ENCODE data around the gene SPON2.

The SPON2 gene

GRCh38 chr4:1208266-1208961 is 36.0 kb upstream of the SPON2 start:
- DNase-seq = no peak

GRCh38 chr4:1207603-1208265 is 35.4 kb upstream of the SPON2 start:
- peak; percentile 73 for DNase-seq

GRCh38 chr4:1207157-1207470 is 34.7 kb upstream of the SPON2 start:
- DNase-seq = no peak

- DNase-seq = no peak
Measured at GRCh38 chr4:1206299-1207156, 34.1 kb upstream of the SPON2 start.

GRCh38 chr4:1205586-1206298 is 33.4 kb upstream of the SPON2 start:
- no peak for DNase-seq

- DNase-seq = no peak
Measured at GRCh38 chr4:1204828-1205585, 32.6 kb upstream of the SPON2 start.

GRCh38 chr4:1204286-1204827 is 32.0 kb upstream of the SPON2 start:
- no peak for DNase-seq

GRCh38 chr4:1203026-1203616 is 30.7 kb upstream of the SPON2 start:
- DNase-seq = no peak

- DNase-seq = no peak
Measured at GRCh38 chr4:1202526-1203011, 30.2 kb upstream of the SPON2 start.

GRCh38 chr4:1201851-1202525 is 29.6 kb upstream of the SPON2 start:
- DNase-seq = no peak

GRCh38 chr4:1200425-1201035 is 28.1 kb upstream of the SPON2 start:
- no peak for DNase-seq

- no peak for DNase-seq
Measured at GRCh38 chr4:1199556-1200331, 27.4 kb upstream of the SPON2 start.

GRCh38 chr4:1198098-1198844 is 25.9 kb upstream of the SPON2 start:
- DNase-seq = no peak

GRCh38 chr4:1196421-1197183 is 24.2 kb upstream of the SPON2 start:
- no peak for DNase-seq

- no peak for DNase-seq
Measured at GRCh38 chr4:1195891-1196401, 23.6 kb upstream of the SPON2 start.

GRCh38 chr4:1195109-1195671 is 22.8 kb upstream of the SPON2 start:
- DNase-seq = no peak

All from midbrain (tissue), 1 donor.